SK-N-SH treated with all-trans-retinoic acid at 6 μM for 48 hours (cell line): ENCODE measurements around the gene DHX38.

Source experiments
- ATAC-seq: fragments of 200-7000 bp; cut with Tn5 transposase; 3 replicates; pipeline ENCODE4 v1.9.1; 2020; ENCODE audit warnings: mild to moderate bottlenecking, moderate library complexity
- ARNTL ChIP-seq: fragments of 450-650 bp; formaldehyde crosslinking; IDR thresholded peaks from 2 replicates; pipeline ENCODE4 v1.5.0; 2020; ENCODE audit warnings: low read depth, mild to moderate bottlenecking, moderate library complexity, borderline replicate concordance
- BACH2 ChIP-seq: fragments of 250-450 bp; sonication (Bioruptor Pico); IDR thresholded peaks from 2 replicates; pipeline ENCODE4 v1.9.0; 2021; ENCODE audit warnings: mild to moderate bottlenecking, borderline replicate concordance
- CSDC2 ChIP-seq: fragments of 250-450 bp; sonication (Bioruptor Pico); IDR thresholded peaks from 2 replicates; pipeline ENCODE4 v1.5.0; 2020; ENCODE audit warnings: mild to moderate bottlenecking, moderate library complexity
- GLIS3 ChIP-seq: fragments of 250-450 bp; sonication (Bioruptor Pico); IDR thresholded peaks from 2 replicates; pipeline ENCODE4 v1.5.0; 2020; ENCODE audit warnings: mild to moderate bottlenecking, moderate library complexity
- PATZ1 ChIP-seq: fragments of 250-450 bp; sonication (Bioruptor Pico); IDR thresholded peaks from 2 replicates; pipeline ENCODE4 v1.8.0; 2020; ENCODE audit warnings: mild to moderate bottlenecking, moderate library complexity, borderline replicate concordance
- PPARA ChIP-seq: fragments of 250-450 bp; sonication (Bioruptor Pico); IDR thresholded peaks from 2 replicates; pipeline ENCODE4 v1.5.0; 2020; ENCODE audit warnings: mild to moderate bottlenecking, borderline replicate concordance
- RARB ChIP-seq: fragments of 250-450 bp; sonication (Bioruptor Pico); IDR thresholded peaks from 2 replicates; pipeline ENCODE4 v1.8.0; 2021; ENCODE audit warnings: mild to moderate bottlenecking, moderate library complexity
- TCF4 ChIP-seq: fragments of 250-450 bp; sonication (Bioruptor Pico); IDR thresholded peaks from 2 replicates; pipeline ENCODE4 v1.8.0; 2021; ENCODE audit warnings: mild to moderate bottlenecking, moderate library complexity, borderline replicate concordance
- TOX ChIP-seq: fragments of 250-450 bp; sonication (Bioruptor Pico); IDR thresholded peaks from 2 replicates; pipeline ENCODE4 v1.8.0; 2021; ENCODE audit warnings: mild to moderate bottlenecking, moderate library complexity, borderline replicate concordance
- ZC3H10 ChIP-seq: fragments of 250-450 bp; sonication (Bioruptor Pico); IDR thresholded peaks from 2 replicates; pipeline ENCODE4 v1.5.1; 2021; ENCODE audit warnings: mild to moderate bottlenecking, moderate library complexity
- ZNF70 ChIP-seq: fragments of 450-650 bp; formaldehyde crosslinking; IDR thresholded peaks from 2 replicates; pipeline ENCODE4 v1.5.0; 2020; ENCODE audit warnings: mild to moderate bottlenecking, moderate library complexity
- ZNF8 ChIP-seq: fragments of 450-650 bp; formaldehyde crosslinking; IDR thresholded peaks from 2 replicates; pipeline ENCODE4 v1.5.0; 2020; ENCODE audit warnings: mild to moderate bottlenecking, moderate library complexity
- TF ChIP-seq, protein P1 (sequence below): fragments of 250-450 bp; sonication (Bioruptor Pico); IDR thresholded peaks from 2 replicates; pipeline ENCODE4 v1.5.1; 2021; ENCODE audit warnings: mild to moderate bottlenecking, moderate library complexity
- TF ChIP-seq, protein P2 (sequence below): fragments of 250-450 bp; sonication (Bioruptor Pico); IDR thresholded peaks from 2 replicates; pipeline ENCODE4 v1.5.0; 2020; ENCODE audit warnings: mild to moderate bottlenecking, moderate library complexity
- TF ChIP-seq, protein P3 (sequence below): fragments of 250-450 bp; sonication (Bioruptor Pico); IDR thresholded peaks from 2 replicates; pipeline ENCODE4 v1.5.1; 2020; ENCODE audit warnings: low read depth, mild to moderate bottlenecking, moderate library complexity
- TF ChIP-seq, protein P4 (sequence below): fragments of 250-450 bp; sonication (Bioruptor Pico); IDR thresholded peaks from 2 replicates; pipeline ENCODE4 v1.8.0; 2021; ENCODE audit warnings: low read depth, mild to moderate bottlenecking, moderate library complexity, borderline replicate concordance

The DHX38 gene

GRCh38 chr16:72104905-72105304, 11.3 kb downstream of the DHX38 start:
- no peak for TF ChIP-seq ZNF8 (CRISPR knock-in tag)
- TF ChIP-seq, protein P1, sequence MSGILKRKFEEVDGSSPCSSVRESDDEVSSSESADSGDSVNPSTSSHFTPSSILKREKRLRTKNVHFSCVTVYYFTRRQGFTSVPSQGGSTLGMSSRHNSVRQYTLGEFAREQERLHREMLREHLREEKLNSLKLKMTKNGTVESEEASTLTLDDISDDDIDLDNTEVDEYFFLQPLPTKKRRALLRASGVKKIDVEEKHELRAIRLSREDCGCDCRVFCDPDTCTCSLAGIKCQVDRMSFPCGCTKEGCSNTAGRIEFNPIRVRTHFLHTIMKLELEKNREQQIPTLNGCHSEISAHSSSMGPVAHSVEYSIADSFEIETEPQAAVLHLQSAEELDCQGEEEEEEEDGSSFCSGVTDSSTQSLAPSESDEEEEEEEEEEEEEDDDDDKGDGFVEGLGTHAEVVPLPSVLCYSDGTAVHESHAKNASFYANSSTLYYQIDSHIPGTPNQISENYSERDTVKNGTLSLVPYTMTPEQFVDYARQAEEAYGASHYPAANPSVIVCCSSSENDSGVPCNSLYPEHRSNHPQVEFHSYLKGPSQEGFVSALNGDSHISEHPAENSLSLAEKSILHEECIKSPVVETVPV (CRISPR knock-in tag): no peak
- no peak for TF ChIP-seq TCF4 (CRISPR knock-in tag)
- TF ChIP-seq CSDC2 (CRISPR knock-in tag): no peak
- TF ChIP-seq ZNF70 (CRISPR knock-in tag): no peak
- TF ChIP-seq, protein P2, sequence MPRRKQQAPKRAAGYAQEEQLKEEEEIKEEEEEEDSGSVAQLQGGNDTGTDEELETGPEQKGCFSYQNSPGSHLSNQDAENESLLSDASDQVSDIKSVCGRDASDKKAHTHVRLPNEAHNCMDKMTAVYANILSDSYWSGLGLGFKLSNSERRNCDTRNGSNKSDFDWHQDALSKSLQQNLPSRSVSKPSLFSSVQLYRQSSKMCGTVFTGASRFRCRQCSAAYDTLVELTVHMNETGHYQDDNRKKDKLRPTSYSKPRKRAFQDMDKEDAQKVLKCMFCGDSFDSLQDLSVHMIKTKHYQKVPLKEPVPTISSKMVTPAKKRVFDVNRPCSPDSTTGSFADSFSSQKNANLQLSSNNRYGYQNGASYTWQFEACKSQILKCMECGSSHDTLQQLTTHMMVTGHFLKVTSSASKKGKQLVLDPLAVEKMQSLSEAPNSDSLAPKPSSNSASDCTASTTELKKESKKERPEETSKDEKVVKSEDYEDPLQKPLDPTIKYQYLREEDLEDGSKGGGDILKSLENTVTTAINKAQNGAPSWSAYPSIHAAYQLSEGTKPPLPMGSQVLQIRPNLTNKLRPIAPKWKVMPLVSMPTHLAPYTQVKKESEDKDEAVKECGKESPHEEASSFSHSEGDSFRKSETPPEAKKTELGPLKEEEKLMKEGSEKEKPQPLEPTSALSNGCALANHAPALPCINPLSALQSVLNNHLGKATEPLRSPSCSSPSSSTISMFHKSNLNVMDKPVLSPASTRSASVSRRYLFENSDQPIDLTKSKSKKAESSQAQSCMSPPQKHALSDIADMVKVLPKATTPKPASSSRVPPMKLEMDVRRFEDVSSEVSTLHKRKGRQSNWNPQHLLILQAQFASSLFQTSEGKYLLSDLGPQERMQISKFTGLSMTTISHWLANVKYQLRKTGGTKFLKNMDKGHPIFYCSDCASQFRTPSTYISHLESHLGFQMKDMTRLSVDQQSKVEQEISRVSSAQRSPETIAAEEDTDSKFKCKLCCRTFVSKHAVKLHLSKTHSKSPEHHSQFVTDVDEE (CRISPR knock-in tag): no peak
- TF ChIP-seq, protein P3, sequence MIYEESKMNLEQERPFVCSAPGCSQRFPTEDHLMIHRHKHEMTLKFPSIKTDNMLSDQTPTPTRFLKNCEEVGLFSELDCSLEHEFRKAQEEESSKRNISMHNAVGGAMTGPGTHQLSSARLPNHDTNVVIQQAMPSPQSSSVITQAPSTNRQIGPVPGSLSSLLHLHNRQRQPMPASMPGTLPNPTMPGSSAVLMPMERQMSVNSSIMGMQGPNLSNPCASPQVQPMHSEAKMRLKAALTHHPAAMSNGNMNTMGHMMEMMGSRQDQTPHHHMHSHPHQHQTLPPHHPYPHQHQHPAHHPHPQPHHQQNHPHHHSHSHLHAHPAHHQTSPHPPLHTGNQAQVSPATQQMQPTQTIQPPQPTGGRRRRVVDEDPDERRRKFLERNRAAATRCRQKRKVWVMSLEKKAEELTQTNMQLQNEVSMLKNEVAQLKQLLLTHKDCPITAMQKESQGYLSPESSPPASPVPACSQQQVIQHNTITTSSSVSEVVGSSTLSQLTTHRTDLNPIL (CRISPR knock-in tag): no peak
- TF ChIP-seq TOX (CRISPR knock-in tag): no peak
- TF ChIP-seq ZC3H10 (CRISPR knock-in tag): no peak
- no peak for TF ChIP-seq PPARA (CRISPR knock-in tag)
- TF ChIP-seq BACH2: no peak
- no peak for ATAC-seq

- TF ChIP-seq RARB (no peak), ZC3H10 (CRISPR knock-in tag) (no peak), ARNTL (CRISPR knock-in tag) (no peak), GLIS3 (CRISPR knock-in tag) (no peak), PATZ1 (no peak), TCF4 (CRISPR knock-in tag) (no peak)
- TF ChIP-seq, protein P1 (CRISPR knock-in tag): no peak
- TF ChIP-seq, protein P4, sequence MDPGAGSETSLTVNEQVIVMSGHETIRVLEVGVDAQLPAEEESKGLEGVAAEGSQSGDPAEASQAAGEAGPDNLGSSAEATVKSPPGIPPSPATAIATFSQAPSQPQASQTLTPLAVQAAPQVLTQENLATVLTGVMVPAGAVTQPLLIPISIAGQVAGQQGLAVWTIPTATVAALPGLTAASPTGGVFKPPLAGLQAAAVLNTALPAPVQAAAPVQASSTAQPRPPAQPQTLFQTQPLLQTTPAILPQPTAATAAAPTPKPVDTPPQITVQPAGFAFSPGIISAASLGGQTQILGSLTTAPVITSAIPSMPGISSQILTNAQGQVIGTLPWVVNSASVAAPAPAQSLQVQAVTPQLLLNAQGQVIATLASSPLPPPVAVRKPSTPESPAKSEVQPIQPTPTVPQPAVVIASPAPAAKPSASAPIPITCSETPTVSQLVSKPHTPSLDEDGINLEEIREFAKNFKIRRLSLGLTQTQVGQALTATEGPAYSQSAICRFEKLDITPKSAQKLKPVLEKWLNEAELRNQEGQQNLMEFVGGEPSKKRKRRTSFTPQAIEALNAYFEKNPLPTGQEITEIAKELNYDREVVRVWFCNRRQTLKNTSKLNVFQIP (CRISPR knock-in tag): no peak
- TF ChIP-seq, protein P2 (CRISPR knock-in tag): no peak
Observed at GRCh38 chr16:72105978-72106377, 12.3 kb downstream of the DHX38 start.

More at GRCh38 chr16:72105978-72106377, 12.3 kb downstream of the DHX38 start:
- no peak for ATAC-seq
